Osteoblast (primary cell): ENCODE measurements around the gene FUCA2. TPM values are rescaled to one million over a fixed set of nuclear protein-coding genes. Genes with fewer than 3 reads are reported as not detected.
A peak's percentile ranks its signal among the peaks of the same experiment; 100 is the strongest.

Experiments used
- DNase-seq: peaks from one replicate; pipeline ENCODE4 v3.0.0; 2011; ENCODE audit warnings: low spot score, mixed read lengths; ENCODE audit not compliant: insufficient read length; ENCODE audit errors: missing footprints
- H2AFZ ChIP-seq: 2 replicates; pipeline ENCODE4 v1.6.0; 2011; ENCODE audit warnings: mild to moderate bottlenecking, low read length
- H3K27ac ChIP-seq: 2 replicates; pipeline ENCODE4 v1.5.1; 2011; ENCODE audit warnings: mild to moderate bottlenecking, low read depth, low read length, moderate library complexity
- H3K27me3 ChIP-seq: 2 replicates; pipeline ENCODE4 v1.6.0; 2012; ENCODE audit warnings: mild to moderate bottlenecking, control low read depth, inconsistent platforms, low read length, moderate library complexity; ENCODE audit not compliant: insufficient read depth
- H3K36me3 ChIP-seq: 2 replicates; pipeline ENCODE4 v1.5.1; 2011; ENCODE audit warnings: mild to moderate bottlenecking, low read length, control low read depth, moderate library complexity; ENCODE audit not compliant: insufficient read depth
- H3K4me1 ChIP-seq: 2 replicates; pipeline ENCODE4 v1.5.1; 2011; ENCODE audit warnings: mild to moderate bottlenecking, low read length, control low read depth, moderate library complexity; ENCODE audit not compliant: insufficient read depth
- H3K4me2 ChIP-seq: 2 replicates; pipeline ENCODE4 v1.6.0; 2011; ENCODE audit warnings: mild to moderate bottlenecking, low read length; ENCODE audit not compliant: insufficient read depth
- H3K4me3 ChIP-seq: fragments of 200-600 bp; sonication (generic); 3 replicates; pipeline ENCODE4 v1.5.1; 2012; ENCODE audit warnings: mild to moderate bottlenecking, low read length, inconsistent platforms; ENCODE audit not compliant: insufficient read depth
- H3K79me2 ChIP-seq: 2 replicates; pipeline ENCODE4 v1.6.0; 2012; ENCODE audit warnings: mild to moderate bottlenecking, low read length, control low read depth, inconsistent platforms; ENCODE audit not compliant: insufficient read depth
- H3K9me3 ChIP-seq: 2 replicates; pipeline ENCODE4 v1.5.1; 2011; ENCODE audit warnings: low read depth, low read length, control low read depth
- H4K20me1 ChIP-seq: 2 replicates; pipeline ENCODE4 v1.6.0; 2012; ENCODE audit warnings: mild to moderate bottlenecking, low read length, control low read depth; ENCODE audit not compliant: insufficient read depth
- CTCF ChIP-seq: IDR thresholded peaks from 2 replicates; pipeline ENCODE4 v1.5.1; 2011; ENCODE audit warnings: mild to moderate bottlenecking, low read depth, low read length, moderate library complexity; ENCODE audit errors: extremely low read depth
- total RNA-seq: library from RNA; depleted of rRNA; stranded (reverse); fragments of >200 nt; gene quantifications from 2 replicates; pipeline ENCODE4 v1.2.3, GENCODE V29; 2012

FUCA2 gene
- total RNA-seq, 1 donor, result 64.8 TPM

GRCh38 chr6:143536866-143537691 is 25.6 kb upstream of the FUCA2 start:
- peaks cover 5% of the 10 kb centered on the region for H3K4me1 ChIP-seq
- peak overlapping the region; percentile 99 for H2AFZ ChIP-seq
- H3K27me3 ChIP-seq, result peaks cover 4% of the 10 kb centered on the region
- H3K36me3 ChIP-seq, result no peaks in the 10 kb centered on the region
- peak overlapping the region; percentile 91 for H3K4me2 ChIP-seq
- no peak overlapping the region for H3K27ac ChIP-seq
- H3K4me3 ChIP-seq, result peak overlapping the region; percentile 78
- no peaks in the 10 kb centered on the region for H4K20me1 ChIP-seq
- peak; percentile 91 for DNase-seq
- TF ChIP-seq CTCF, result peak; percentile 37
- H3K79me2 ChIP-seq, result peaks cover 12% of the 10 kb centered on the region
- no peaks in the 10 kb centered on the region for H3K9me3 ChIP-seq

- peak overlapping the region; percentile 78 for H3K4me3 ChIP-seq
- H3K36me3 ChIP-seq, result no peaks in the 10 kb centered on the region
- H3K4me2 ChIP-seq, result peak overlapping the region; percentile 86
- H3K4me1 ChIP-seq, result peaks cover 5% of the 10 kb centered on the region
- peaks cover 10% of the 10 kb centered on the region for H3K79me2 ChIP-seq
- H3K9me3 ChIP-seq, result no peaks in the 10 kb centered on the region
- H3K27ac ChIP-seq, result peak overlapping the region; percentile 28
- H2AFZ ChIP-seq, result peak overlapping the region; percentile 88
- TF ChIP-seq CTCF, result no peak
- peaks cover 4% of the 10 kb centered on the region for H3K27me3 ChIP-seq
- DNase-seq, result peak; percentile 90
- no peaks in the 10 kb centered on the region for H4K20me1 ChIP-seq
Measured at GRCh38 chr6:143536461-143536865, 24.9 kb upstream of the FUCA2 start.

GRCh38 chr6:143535189-143535614 is 23.7 kb upstream of the FUCA2 start:
- no peaks in the 10 kb centered on the region for H4K20me1 ChIP-seq
- H3K9me3 ChIP-seq, result no peaks in the 10 kb centered on the region
- H3K4me1 ChIP-seq, result peaks cover 5% of the 10 kb centered on the region
- DNase-seq, result no peak
- peaks cover 4% of the 10 kb centered on the region for H3K27me3 ChIP-seq
- no peaks in the 10 kb centered on the region for H3K36me3 ChIP-seq
- no peak overlapping the region for H3K27ac ChIP-seq
- TF ChIP-seq CTCF, result no peak
- H3K79me2 ChIP-seq, result peaks cover 10% of the 10 kb centered on the region
- H3K4me3 ChIP-seq, result no peak overlapping the region
- H3K4me2 ChIP-seq, result no peak overlapping the region
- H2AFZ ChIP-seq, result no peak overlapping the region

GRCh38 chr6:143531720-143532499 is 20.4 kb upstream of the FUCA2 start:
- Histone ChIP-seq H3K4me1 (peaks cover 5% of the 10 kb centered on the region), H3K79me2 (no peaks in the 10 kb centered on the region), H3K4me3 (no peak overlapping the region), H3K4me2 (no peak overlapping the region), H2AFZ (no peak overlapping the region), H3K27ac (no peak overlapping the region), H3K9me3 (no peaks in the 10 kb centered on the region), H3K27me3 (peaks cover 4% of the 10 kb centered on the region), H3K36me3 (no peaks in the 10 kb centered on the region), H4K20me1 (no peaks in the 10 kb centered on the region)
- TF ChIP-seq CTCF, result no peak
- DNase-seq, result no peak
